22Rv1 (cell line): ENCODE data around the gene MSRB1.

Experiments used
- H3K27ac ChIP-seq: fragments of 450-650 bp; 2 replicates; pipeline ENCODE4 v1.5.1; 2017
- CTCF ChIP-seq: fragments of 450-650 bp; IDR thresholded peaks from 2 replicates; pipeline ENCODE4 v1.5.1; 2017; ENCODE audit warnings: mild to moderate bottlenecking
- ZFX ChIP-seq: fragments of 450-650 bp; IDR thresholded peaks from 2 replicates; pipeline ENCODE4 v1.6.1; 2017; ENCODE audit warnings: antibody characterized with exemption, borderline replicate concordance

Gene MSRB1

GRCh38 chr16:1950559-1950958 lies 7.6 kb upstream of the MSRB1 start:
- TF ChIP-seq CTCF (no peak), ZFX (no peak)
- H3K27ac ChIP-seq: no peak overlapping the region

- no peak for TF ChIP-seq ZFX
- no peak for TF ChIP-seq CTCF
- H3K27ac ChIP-seq: no peak overlapping the region
These were observed 7.0 kb upstream of the MSRB1 start for GRCh38 chr16:1950047-1950446.

- no peak for TF ChIP-seq ZFX
- no peak for TF ChIP-seq CTCF
- H3K27ac ChIP-seq: no peak overlapping the region
These were observed 6.5 kb upstream of the MSRB1 start for GRCh38 chr16:1949507-1949906.

- TF ChIP-seq ZFX (no peak), CTCF (no peak)
- H3K27ac ChIP-seq: no peak overlapping the region
These were observed 4.3 kb upstream of the MSRB1 start for GRCh38 chr16:1947369-1947670.

- TF ChIP-seq ZFX (no peak), CTCF (no peak)
These were observed 3.7 kb upstream of the MSRB1 start for GRCh38 chr16:1946495-1947368.

GRCh38 chr16:1945559-1946391 lies 2.8 kb upstream of the MSRB1 start:
- no peak overlapping the region for H3K27ac ChIP-seq
- TF ChIP-seq ZFX (no peak), CTCF (no peak)

More at GRCh38 chr16:1946495-1947368, 3.7 kb upstream of the MSRB1 start:
- H3K27ac ChIP-seq: no peak overlapping the region

- H3K27ac ChIP-seq: no peak overlapping the region
- TF ChIP-seq CTCF (no peak), ZFX (no peak)
These were observed 1.7 kb upstream of the MSRB1 start for GRCh38 chr16:1944612-1945199.
